NCI-H2081 treated with DMSO at 0.1 percent for 48 hours (cell line): ENCODE results near the gene GATD1.

Experiments used
- DNase-seq: peaks from one replicate; lab custom pipeline; 2025; lab: John Stamatoyannopoulos, UW

The GATD1 gene

DNA sequence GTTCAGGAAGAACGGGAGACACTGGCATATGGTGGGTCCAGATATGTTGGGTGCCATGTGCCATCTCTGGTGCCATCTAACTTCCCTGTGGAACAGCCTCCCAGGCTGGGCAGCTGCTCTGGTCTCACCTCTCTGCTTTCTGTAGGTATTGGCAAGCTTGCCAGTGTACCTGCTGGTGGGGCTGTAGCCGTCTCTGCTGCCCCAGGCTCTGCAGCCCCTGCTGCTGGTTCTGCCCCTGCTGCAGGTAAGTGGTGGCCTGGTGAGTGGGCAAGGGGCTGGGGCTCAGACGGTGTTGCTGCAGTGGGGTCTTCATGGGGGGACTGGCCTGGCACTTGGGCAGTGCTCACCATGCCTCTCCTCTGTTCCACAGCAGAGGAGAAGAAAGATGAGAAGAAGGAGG lies 35.1 kb upstream of the GATD1 start:
- DNase-seq = no peak

GRCh38 chr11:811446-812245 lies 34.4 kb upstream of the GATD1 start:
- DNase-seq = no peak

DNA sequence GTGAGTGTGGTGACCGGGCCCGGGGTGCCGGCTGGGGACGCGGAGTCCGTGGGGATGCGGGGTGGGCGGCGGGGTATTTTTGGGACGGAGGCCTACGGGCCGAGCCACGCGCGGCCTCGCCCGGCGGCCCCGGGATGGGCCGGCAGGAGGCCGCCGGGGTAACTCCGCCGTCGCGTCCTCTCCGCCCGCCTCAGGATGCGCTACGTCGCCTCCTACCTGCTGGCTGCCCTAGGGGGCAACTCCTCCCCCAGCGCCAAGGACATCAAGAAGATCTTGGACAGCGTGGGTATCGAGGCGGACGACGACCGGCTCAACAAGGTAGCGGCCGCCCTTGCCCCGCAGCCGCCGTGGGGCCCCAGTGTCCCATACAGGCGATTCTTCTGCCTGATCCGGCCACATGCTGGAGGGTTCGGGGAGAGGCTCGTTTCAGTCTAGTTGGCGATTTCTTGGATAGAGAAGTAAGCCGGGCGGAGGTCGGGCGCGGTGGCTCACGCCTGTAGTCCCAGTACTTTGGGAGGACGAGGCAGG lies 32.8 kb upstream of the GATD1 start:
- DNase-seq = no peak

GRCh38 chr11:809287-810039 lies 32.2 kb upstream of the GATD1 start, which contains the start of gene RPLP2:
Gene RPLP2 (plus strand): TSS chr11:809967. CDS start chr11:810235, 268 bp downstream.
- DNase-seq = peak; percentile 87

- DNase-seq = no peak
Measured at GRCh38 chr11:808427-809286, 31.4 kb upstream of the GATD1 start.

- DNase-seq = no peak
Measured at GRCh38 chr11:804599-804964, 27.3 kb upstream of the GATD1 start.

DNA sequence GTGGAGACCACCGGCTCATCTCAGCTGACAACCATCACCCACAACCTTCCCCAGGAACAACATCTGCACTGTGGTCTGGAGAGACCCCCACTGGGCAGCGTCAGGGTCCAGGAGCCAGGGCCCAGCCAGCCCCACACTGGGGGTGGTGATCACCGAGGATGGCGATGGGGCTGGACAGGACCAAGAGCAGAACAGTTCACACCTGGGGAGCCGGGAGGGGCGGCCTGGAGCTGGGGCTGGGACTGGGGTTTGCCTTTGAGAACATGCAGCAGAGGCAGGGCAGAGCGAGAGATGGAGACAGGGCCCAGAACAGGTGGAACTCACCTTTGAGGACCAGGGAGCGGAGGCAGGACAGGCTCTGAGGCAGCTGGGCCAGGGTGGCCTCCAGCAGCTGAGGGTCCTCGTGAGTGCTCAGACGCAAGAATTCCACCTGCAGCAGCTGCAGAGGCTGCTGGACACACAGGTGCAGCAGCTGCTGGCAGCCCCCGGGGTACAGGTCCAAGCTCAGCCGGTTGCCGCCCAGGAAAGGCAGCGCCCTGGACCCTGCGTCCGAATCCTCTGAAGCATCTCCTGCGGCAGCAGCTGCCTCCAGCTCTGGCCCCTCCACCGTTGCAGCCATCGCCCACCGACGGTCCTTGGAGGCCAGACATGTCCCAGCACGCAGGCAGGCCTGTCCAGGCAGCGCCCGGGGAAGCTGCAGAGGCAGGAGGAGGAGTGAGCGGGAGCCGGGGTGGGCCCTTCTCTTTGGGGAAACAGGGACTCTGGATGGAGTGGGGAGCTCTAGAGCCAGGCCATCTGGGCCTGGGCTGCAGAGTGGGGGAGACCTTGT lies 26.7 kb upstream of the GATD1 start:
- DNase-seq = no peak

- no peak for DNase-seq
Measured at GRCh38 chr11:803467-803742, 26.1 kb upstream of the GATD1 start.

DNA sequence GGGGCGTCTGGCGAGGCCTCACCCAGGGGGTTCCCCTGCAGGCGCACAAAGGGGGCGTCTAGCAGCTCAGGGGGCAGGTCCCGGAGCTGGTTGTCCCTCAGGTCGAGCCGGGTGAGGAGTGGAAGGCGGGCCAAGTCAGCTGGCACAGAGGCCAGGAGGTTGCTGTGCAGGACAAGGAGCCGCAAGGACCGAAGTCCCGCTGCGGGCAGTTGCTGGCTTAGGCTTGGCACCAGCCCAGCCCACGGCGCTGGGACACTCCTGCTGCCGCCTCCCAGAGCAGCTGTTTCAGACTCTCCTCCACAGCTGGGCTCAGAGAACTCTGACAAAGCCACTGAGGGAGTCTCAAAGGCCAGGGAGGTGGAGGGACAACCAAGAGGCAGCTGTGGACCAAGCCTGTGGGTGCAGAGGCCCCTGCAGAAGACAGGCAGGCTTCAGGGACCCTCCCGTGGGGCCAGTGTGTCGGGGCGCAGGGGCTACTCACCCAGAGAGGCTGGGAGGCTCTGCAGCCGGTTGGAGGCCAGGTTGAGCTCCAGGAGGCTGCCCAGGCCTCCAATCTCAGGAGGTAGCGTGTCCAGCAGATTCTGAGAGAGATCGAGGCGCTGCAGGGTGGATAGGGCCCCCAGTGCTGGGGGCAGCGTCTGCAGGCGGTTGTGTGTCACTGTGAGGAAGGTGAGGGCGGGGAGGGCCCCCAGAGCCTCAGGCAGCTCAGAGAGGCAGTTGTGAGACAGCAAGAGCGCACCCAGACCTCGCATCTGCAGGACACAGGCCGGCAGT lies 25.6 kb upstream of the GATD1 start:
- DNase-seq = no peak

- no peak for DNase-seq
Measured at GRCh38 chr11:802018-802617, 24.8 kb upstream of the GATD1 start.

- DNase-seq = no peak
Measured at GRCh38 chr11:801097-801780, 24.0 kb upstream of the GATD1 start.

DNA sequence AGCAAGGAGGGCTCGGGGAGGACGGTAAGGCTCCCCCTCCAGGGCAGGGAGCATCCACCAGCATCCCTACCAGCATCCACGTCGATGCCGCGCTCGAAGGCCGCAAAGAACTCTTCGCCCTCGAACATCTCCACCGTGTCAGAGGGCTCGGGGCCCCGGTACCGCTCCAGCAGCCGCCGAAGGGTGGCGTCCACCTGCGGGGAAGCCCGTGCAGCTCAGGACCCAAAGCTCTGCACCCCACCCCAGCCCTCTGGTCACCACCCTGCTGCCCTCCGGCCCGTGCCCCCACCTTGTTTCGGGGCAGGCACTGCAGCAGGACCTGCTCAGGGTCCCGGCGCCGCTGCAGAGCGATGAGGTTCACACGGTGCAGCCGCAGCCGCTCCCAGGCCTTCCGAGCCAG lies 23.2 kb upstream of the GATD1 start:
- no peak for DNase-seq

DNA sequence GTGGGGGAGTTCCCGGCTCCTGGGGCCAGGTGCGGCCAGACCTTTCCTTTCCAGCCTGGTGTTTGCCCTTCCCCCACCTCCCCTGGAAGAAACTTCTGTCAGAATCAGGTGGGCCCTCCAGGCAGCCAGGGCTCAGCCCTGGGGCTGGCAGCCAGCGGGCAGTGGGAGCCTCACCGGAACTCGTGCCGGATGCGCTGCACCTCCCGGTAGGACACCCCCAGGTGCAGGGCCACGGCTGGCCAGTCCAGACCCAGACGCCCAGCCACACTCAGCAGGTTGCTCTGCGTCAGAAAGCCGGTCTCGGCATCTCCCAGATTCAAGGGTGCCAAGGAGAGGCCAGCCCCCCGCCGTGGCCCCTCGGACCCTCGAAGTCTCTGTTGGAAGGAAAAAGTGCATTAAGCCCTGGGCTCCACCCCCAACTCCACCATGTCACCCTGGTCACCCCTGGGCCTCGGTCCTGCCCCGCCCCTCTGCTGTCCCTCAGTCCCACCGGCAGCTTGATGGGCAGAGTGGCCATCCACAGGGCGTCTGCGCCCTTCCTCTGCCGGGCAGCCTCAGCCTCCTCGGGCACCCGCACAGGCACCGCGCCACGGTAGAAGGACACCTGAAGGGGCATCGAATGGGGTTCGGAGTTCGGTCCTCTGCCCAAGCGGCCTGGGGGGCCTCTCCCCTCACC lies 22.5 kb upstream of the GATD1 start:
- DNase-seq = no peak

GRCh38 chr11:798093-798713 lies 20.9 kb upstream of the GATD1 start, which contains the start of gene SLC25A22:
Gene SLC25A22 (minus strand): TSS chr11:798281. CDS start chr11:795006, 3,275 bp downstream.
- no peak for DNase-seq

- DNase-seq = peak; percentile 35
Measured at GRCh38 chr11:797296-798092, 20.2 kb upstream of the GATD1 start.

- DNase-seq = no peak
Measured at GRCh38 chr11:796565-797295, 19.4 kb upstream of the GATD1 start.
